ENCODE measurements around the gene BCL11A. TPM values are rescaled to one million over a fixed set of nuclear protein-coding genes. Genes with fewer than 3 reads are reported as not detected.

Gene BCL11A
- total RNA-seq, 1 experiment from 2014 or later: 91.4 TPM

DNA sequence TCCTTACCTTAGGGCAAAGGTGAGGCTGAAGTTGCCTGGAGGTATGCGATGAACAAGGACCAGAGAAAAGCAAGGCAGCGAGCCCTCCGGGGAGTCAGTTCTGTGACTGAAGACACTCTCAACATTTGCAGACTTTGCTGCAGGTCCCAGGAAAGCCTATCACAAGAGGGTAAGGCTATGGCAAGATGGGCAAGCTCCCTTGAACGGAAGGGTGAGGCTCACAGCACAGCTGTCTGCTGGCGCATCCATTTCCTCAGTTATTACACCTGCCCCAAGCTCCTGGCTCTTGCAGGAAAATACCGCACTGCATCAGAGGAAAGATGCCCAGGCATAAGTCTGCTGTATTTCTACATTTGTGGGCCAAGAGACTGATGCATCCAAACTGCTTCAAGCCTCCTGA lies 141.4 kb downstream of the BCL11A start:
- H3K9ac ChIP-seq (ENCODE audit: extremely low read depth, insufficient read length, low read length): no peak overlapping the region
- no peak overlapping the region for H3K4me2 ChIP-seq (ENCODE audit: insufficient read depth, insufficient read length, low read length)
- H3K4ac ChIP-seq (ENCODE audit: low read depth, low read length): no peak overlapping the region
- H2AFZ ChIP-seq (ENCODE audit: low read length): no peak overlapping the region
- Mint-ChIP-seq H3K36me3 (ENCODE audit: insufficient read depth in 1 of 3, low read depth in 3 of 3) (peaks cover 3 to 5% (median 5%) of the 10 kb centered on the region in 3 experiments; a peak in 6 of 7 replicates), H3K27ac (no peak overlapping the region), H3K9me3 (peaks cover 3 to 5% of the 10 kb centered on the region in 2 experiments; a peak in 1 of 5 replicates), H3K4me3 (no peak overlapping the region), H3K4me1 (peaks cover 51 to 55% of the 10 kb centered on the region in 2 experiments), H3K27me3 (ENCODE audit: low read depth) (peaks cover 16% of the 10 kb centered on the region)
- DNase-seq: no peak
- TF ChIP-seq, protein P1, sequence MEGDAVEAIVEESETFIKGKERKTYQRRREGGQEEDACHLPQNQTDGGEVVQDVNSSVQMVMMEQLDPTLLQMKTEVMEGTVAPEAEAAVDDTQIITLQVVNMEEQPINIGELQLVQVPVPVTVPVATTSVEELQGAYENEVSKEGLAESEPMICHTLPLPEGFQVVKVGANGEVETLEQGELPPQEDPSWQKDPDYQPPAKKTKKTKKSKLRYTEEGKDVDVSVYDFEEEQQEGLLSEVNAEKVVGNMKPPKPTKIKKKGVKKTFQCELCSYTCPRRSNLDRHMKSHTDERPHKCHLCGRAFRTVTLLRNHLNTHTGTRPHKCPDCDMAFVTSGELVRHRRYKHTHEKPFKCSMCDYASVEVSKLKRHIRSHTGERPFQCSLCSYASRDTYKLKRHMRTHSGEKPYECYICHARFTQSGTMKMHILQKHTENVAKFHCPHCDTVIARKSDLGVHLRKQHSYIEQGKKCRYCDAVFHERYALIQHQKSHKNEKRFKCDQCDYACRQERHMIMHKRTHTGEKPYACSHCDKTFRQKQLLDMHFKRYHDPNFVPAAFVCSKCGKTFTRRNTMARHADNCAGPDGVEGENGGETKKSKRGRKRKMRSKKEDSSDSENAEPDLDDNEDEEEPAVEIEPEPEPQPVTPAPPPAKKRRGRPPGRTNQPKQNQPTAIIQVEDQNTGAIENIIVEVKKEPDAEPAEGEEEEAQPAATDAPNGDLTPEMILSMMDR (conservative IDR thresholded peaks at IDR 0.05): no peak
- no CpG with 5 or more reads among the region's 6 CpGs for WGBS (ENCODE audit: extremely low coverage, insufficient read length, low lambda C conversion rate)
- no peak overlapping the region for H2BK12ac ChIP-seq (ENCODE audit: insufficient read length, low read depth, low read length)
- no peak overlapping the region for H3K23ac ChIP-seq (ENCODE audit: insufficient read length, low read depth, low read length)
- H3K4me1 ChIP-seq (ENCODE audit: insufficient read depth, low read length): peaks cover 12% of the 10 kb centered on the region; the same call in 1 of the 2 replicates
- H3K56ac ChIP-seq (ENCODE audit: insufficient read length, low read depth, low read length): no peak overlapping the region
- H3T11ph ChIP-seq (ENCODE audit: low read length): no peak overlapping the region
- H4K91ac ChIP-seq (ENCODE audit: insufficient read length, low read depth, low read length): no peak overlapping the region
- H3K27ac ChIP-seq (ENCODE audit: insufficient read length, low read depth, low read length): no peak overlapping the region
- H2BK20ac ChIP-seq (ENCODE audit: low read depth, low read length, poor library complexity, severe bottlenecking): no peak overlapping the region
- H4K5ac ChIP-seq (ENCODE audit: insufficient read length, low read depth, low read length): no peak overlapping the region
- no peaks in the 10 kb centered on the region for H3K79me2 ChIP-seq (ENCODE audit: insufficient read depth, low read length)
- H4K8ac ChIP-seq (replicated peaks; ENCODE audit: insufficient read length, low read depth, low read length): no peak overlapping the region
- H3K14ac ChIP-seq (ENCODE audit: insufficient read depth, low read length): no peak overlapping the region
- no peak overlapping the region for H2BK5ac ChIP-seq (ENCODE audit: insufficient read length, low read length)
- H2BK15ac ChIP-seq (ENCODE audit: low read depth, low read length): no peak overlapping the region
- H3K23me2 ChIP-seq (ENCODE audit: insufficient read length, low read depth, low read length, poor library complexity, severe bottlenecking): no peaks in the 10 kb centered on the region
- H2BK120ac ChIP-seq (ENCODE audit: low read depth, low read length, poor library complexity, severe bottlenecking): no peak overlapping the region
- no peaks in the 10 kb centered on the region for H3K9me3 ChIP-seq (ENCODE audit: control insufficient read depth, low read depth, low read length)
- H3K79me1 ChIP-seq (ENCODE audit: insufficient read depth, low read depth, low read length, poor library complexity, severe bottlenecking): no peaks in the 10 kb centered on the region
- peaks cover 1% of the 10 kb centered on the region; the same call in 1 of the 2 replicates for H3K27me3 ChIP-seq (ENCODE audit: insufficient read depth, low read length)
- no peaks in the 10 kb centered on the region for H4K20me1 ChIP-seq (ENCODE audit: control insufficient read depth, insufficient read depth, insufficient read length)
- no peak overlapping the region for H2AK5ac ChIP-seq (ENCODE audit: insufficient read length, low read length)
- no peak overlapping the region for H3K18ac ChIP-seq (ENCODE audit: insufficient read length, low read depth, low read length)
